T-cell (primary cell): ENCODE results near the gene GTF3C5. TPM values are rescaled to one million over a fixed set of nuclear protein-coding genes. Genes with fewer than 3 reads are reported as not detected.

Experiments
- ATAC-seq, 4 experiments: fragments of 200-7000 bp in 3 of 4; fragments of 150-1000 bp in 1 of 4; cut with Tn5 transposase; replicated peaks in 1 of 4; 1 replicate in 3 of 4; 2 replicates in 1 of 4; pipeline ENCODE4 v1.10.0; 2021; ENCODE audit warnings: moderate library complexity in 3 of 4, mild to moderate bottlenecking in 2 of 4, moderate number of reproducible peaks in 1 of 4
- CTCF ChIA-PET, 2 donors: fragments of 300-600 bp; sonication (Branson Sonifier 250); formaldehyde crosslinking; loops; one replicate each; lab custom pipeline; 2022; ENCODE audit warnings: antibody characterized with exemption in 2 of 2; lab: Charles Lee
- POLR2A ChIA-PET, 2 donors: fragments of 300-600 bp; sonication (Branson Sonifier 250); formaldehyde crosslinking; loops; one replicate each; lab custom pipeline; 2022; ENCODE audit warnings: antibody characterized with exemption in 2 of 2; lab: Charles Lee
- DNase-seq, 35 experiments: peaks; one replicate each; pipeline versions ENCODE4 v3.0.0 to v3.0.0-alpha.2; 2013 to 2023
- H3K27ac ChIP-seq: one replicate; pipeline ENCODE4 v1.5.1; 2013; ENCODE audit warnings: low read length
- H3K27me3 ChIP-seq, 2 experiments: replicated peaks in 1 of 2; 1 replicate in 1 of 2; 2 replicates in 1 of 2; pipeline versions ENCODE4 v1.6.1 to v1.7.0; 2013; ENCODE audit warnings: low read length in 1 of 2, mixed read lengths in 1 of 2; ENCODE audit not compliant: control insufficient read depth in 2 of 2, insufficient read depth in 2 of 2; ENCODE audit errors: extremely low read depth in 1 of 2
- H3K36me3 ChIP-seq, 2 donors: 1 replicate in 1 of 2; 2 replicates in 1 of 2; pipeline versions ENCODE4 v1.6.1 to v1.7.0; 2013; ENCODE audit warnings: low read length in 1 of 2; ENCODE audit not compliant: control insufficient read depth in 2 of 2, insufficient read depth in 1 of 2; ENCODE audit errors: extremely low read depth in 1 of 2
- H3K4me1 ChIP-seq, 2 experiments: 1 replicate in 1 of 2; 2 replicates in 1 of 2; pipeline versions ENCODE4 v1.6.1 to v1.7.0; 2013; ENCODE audit warnings: low read length in 2 of 2, mixed read lengths in 1 of 2; ENCODE audit not compliant: insufficient read depth in 2 of 2, control insufficient read depth in 1 of 2; ENCODE audit errors: extremely low read depth in 1 of 2
- H3K4me3 ChIP-seq, 2 donors: 1 replicate in 1 of 2; 2 replicates in 1 of 2; pipeline versions ENCODE4 v1.5.1 to v1.7.0; 2013; ENCODE audit warnings: mild to moderate bottlenecking in 2 of 2, low read length in 1 of 2, moderate library complexity in 1 of 2; ENCODE audit not compliant: control insufficient read depth in 1 of 2; ENCODE audit errors: extremely low read depth in 1 of 2
- H3K9me3 ChIP-seq: 2 replicates; pipeline ENCODE4 v1.7.0; 2013
- H3K27ac Mint-ChIP-seq, 2 donors: one replicate each; pipeline ENCODE4 v1.8.0; 2020 to 2021; ENCODE audit warnings: mild to moderate bottlenecking in 2 of 2, mixed read lengths in 2 of 2
- H3K27me3 Mint-ChIP-seq, 2 donors: one replicate each; pipeline ENCODE4 v1.8.0; 2021 to 2022; ENCODE audit warnings: mixed read lengths in 2 of 2
- H3K36me3 Mint-ChIP-seq: one replicate; pipeline ENCODE4 v1.8.0; 2021; ENCODE audit warnings: mixed read lengths
- H3K4me1 Mint-ChIP-seq, 3 donors: one replicate each; pipeline ENCODE4 v1.8.0; 2020 to 2022; ENCODE audit warnings: mixed read lengths in 3 of 3, mild to moderate bottlenecking in 1 of 3
- H3K4me3 Mint-ChIP-seq, 3 donors: one replicate each; pipeline ENCODE4 v1.8.0; 2020 to 2022; ENCODE audit warnings: mild to moderate bottlenecking in 3 of 3, mixed read lengths in 3 of 3, moderate library complexity in 3 of 3
- H3K9me3 Mint-ChIP-seq, 3 donors: one replicate each; pipeline ENCODE4 v1.8.0; 2020 to 2022; ENCODE audit warnings: mixed read lengths in 3 of 3
- WGBS: methylation state at CpG from one replicate; pipeline ENCODE4 v1.1.5; 2013; ENCODE audit warnings: missing lambda C conversion rate; ENCODE audit not compliant: insufficient coverage; 5-methylcytosine and 5-hydroxymethylcytosine counted together
- total RNA-seq, 35 experiments: library from RNA in 6 of 35; stranded (reverse) in 6 of 35; fragments of 120-200 nt in 1 of 35; gene quantifications; one replicate each; pipeline versions ENCODE4 v1.2.1 to v1.2.4 and lab custom pipeline; 2013 to 2026

The GTF3C5 gene
- total RNA-seq, 5 donors from 2014 or later (not counting 1 experiment from before 2014, with no cell fraction given) = 46.6 to 91.2 (median 80.0) TPM

DNA sequence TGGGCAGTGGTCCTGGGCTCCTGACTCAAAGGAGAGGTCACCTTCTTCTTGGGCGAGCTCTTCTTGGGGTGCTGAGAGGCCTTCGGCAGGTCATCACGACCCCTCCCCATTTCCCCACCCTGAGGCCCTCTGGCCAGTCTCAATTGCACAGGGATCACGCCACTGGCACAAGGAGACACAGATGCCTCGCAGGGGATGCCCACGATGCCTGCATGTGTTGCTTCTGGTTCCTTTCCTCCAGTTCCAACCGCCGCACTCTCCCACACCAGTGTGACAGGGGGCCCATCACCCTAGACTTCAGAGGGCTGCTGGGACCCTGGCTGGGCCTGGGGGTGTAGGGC, 32.3 kb downstream of the GTF3C5 start:
- H3K27me3 Mint-ChIP-seq = no peaks in the 10 kb centered on the region
- ATAC-seq (no peak), DNase-seq (no peak)
- no peaks in the 10 kb centered on the region for H3K9me3 ChIP-seq
- H3K36me3 Mint-ChIP-seq = peaks cover under 1% of the 10 kb centered on the region
- peaks cover 23 to 29% of the 10 kb centered on the region in 2 experiments for H3K4me1 ChIP-seq
- no peak overlapping the region for H3K27ac Mint-ChIP-seq
- no peak overlapping the region for H3K4me3 Mint-ChIP-seq
- H3K9me3 Mint-ChIP-seq = no peaks in the 10 kb centered on the region
- peaks cover 23 to 31% (median 27%) of the 10 kb centered on the region in 3 donors for H3K4me1 Mint-ChIP-seq
- H3K4me3 ChIP-seq = no peak overlapping the region
- H3K27me3 ChIP-seq = no peaks in the 10 kb centered on the region
- POLR2A ChIA-PET = interaction anchor here in 1 of 2 donors (0.5 kb wide), 1 partner anchor 958 kb away, joined by 3 read pairs; no protein-coding TSS in a partner anchor
- H3K36me3 ChIP-seq = peaks cover under 1 to 4% of the 10 kb centered on the region in 2 donors
- no peak overlapping the region for H3K27ac ChIP-seq
- 80% methylated on average over 7 of the region's 8 CpGs for WGBS
- CTCF ChIA-PET = no interaction called here

DNA sequence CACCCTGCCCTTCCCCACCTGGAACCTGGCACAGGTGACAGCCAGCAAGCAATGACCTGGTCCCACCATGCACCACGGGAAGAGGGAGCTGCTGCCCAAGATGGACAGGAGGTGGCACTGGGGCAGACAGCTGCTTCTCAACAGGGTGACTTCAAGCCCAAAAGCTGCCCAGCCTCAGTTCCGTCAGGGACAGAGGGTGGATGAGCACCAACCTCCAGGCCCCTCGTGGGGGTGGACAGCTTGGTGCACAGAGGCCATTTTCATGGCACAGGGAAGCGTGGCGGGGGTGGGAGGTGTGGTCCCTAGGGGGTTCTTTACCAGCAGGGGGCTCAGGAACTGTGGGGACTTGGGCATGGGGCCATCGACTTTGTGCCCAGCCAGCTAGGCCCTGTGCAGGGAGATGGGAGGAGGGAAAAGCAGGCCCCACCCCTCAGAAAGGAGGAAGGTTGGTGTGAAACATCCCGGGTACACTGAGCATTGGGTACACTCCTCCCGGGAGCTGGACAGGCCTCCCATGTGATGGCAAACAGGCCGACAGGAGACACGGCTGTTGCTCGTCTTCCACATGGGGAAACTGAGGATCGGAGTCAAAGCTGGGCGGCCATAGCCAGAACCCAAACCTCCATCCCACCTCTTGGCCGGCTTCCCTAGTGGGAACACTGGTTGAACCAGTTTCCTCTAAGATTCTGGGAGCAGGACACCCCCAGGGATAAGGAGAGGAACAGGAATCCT, 32.9 kb downstream of the GTF3C5 start:
- H3K27ac Mint-ChIP-seq = no peak overlapping the region

DNA sequence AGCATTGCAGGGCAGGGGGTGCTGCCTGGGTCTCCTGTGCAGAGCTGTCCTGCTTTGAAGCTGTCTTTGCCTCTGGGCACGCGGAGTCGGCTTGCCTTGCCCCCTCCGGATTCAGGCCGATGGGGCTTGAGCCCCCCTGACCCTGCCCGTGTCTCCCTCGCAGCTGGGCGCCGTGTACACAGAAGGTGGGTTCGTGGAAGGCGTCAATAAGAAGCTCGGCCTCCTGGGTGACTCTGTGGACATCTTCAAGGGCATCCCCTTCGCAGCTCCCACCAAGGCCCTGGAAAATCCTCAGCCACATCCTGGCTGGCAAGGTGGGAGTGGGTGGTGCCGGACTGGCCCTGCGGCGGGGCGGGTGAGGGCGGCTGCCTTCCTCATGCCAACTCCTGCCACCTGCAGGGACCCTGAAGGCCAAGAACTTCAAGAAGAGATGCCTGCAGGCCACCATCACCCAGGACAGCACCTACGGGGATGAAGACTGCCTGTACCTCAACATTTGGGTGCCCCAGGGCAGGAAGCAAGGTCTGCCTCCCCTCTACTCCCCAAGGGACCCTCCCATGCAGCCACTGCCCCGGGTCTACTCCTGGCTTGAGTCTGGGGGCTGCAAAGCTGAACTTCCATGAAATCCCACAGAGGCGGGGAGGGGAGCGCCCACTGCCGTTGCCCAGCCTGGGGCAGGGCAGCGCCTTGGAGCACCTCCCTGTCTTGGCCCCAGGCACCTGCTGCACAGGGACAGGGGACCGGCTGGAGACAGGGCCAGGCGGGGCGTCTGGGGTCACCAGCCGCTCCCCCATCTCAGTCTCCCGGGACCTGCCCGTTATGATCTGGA, 33.7 kb downstream of the GTF3C5 start:
- CTCF ChIA-PET = no interaction called here
- POLR2A ChIA-PET = interaction anchor here in 1 of 2 donors (0.6 kb wide), 1 partner anchor 12 kb away, joined by 3 read pairs; no protein-coding TSS in a partner anchor
- no peak overlapping the region for H3K27ac Mint-ChIP-seq

More for the DNA sequence above, 32.9 kb downstream of the GTF3C5 start:
- H3K4me1 ChIP-seq = peaks cover 18 to 24% of the 10 kb centered on the region in 2 experiments
- Mint-ChIP-seq H3K4me3 (no peak overlapping the region), H3K36me3 (no peaks in the 10 kb centered on the region), H3K27me3 (no peaks in the 10 kb centered on the region), H3K9me3 (no peaks in the 10 kb centered on the region), H3K4me1 (peaks cover 18 to 25% (median 22%) of the 10 kb centered on the region in 3 donors)
- POLR2A ChIA-PET = interaction anchor here (0.5 to 0.6 kb wide), 2 partner anchors 13 to 958 kb away, joined by 3 read pairs; no protein-coding TSS in a partner anchor
- DNase-seq (no peak), ATAC-seq (no peak)
- no peak overlapping the region for H3K27ac ChIP-seq
- no peaks in the 10 kb centered on the region for H3K9me3 ChIP-seq
- CTCF ChIA-PET = no interaction called here
- no peaks in the 10 kb centered on the region for H3K27me3 ChIP-seq
- H3K36me3 ChIP-seq = peaks cover 0 to 4% of the 10 kb centered on the region in 2 donors
- H3K4me3 ChIP-seq = no peak overlapping the region
- WGBS = 94% methylated on average over 12 of the region's 14 CpGs

DNA sequence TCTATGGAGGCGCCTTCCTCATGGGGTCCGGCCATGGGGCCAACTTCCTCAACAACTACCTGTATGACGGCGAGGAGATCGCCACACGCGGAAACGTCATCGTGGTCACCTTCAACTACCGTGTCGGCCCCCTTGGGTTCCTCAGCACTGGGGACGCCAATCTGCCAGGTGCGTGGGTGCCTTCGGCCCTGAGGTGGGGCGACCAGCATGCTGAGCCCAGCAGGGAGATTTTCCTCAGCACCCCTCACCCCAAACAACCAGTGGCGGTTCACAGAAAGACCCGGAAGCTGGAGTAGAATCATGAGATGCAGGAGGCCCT, 34.2 kb downstream of the GTF3C5 start:
- Mint-ChIP-seq H3K27me3 (no peaks in the 10 kb centered on the region), H3K4me1 (peaks cover 4 to 12% (median 8%) of the 10 kb centered on the region in 3 donors), H3K27ac (no peak overlapping the region), H3K4me3 (no peak overlapping the region), H3K36me3 (no peaks in the 10 kb centered on the region), H3K9me3 (no peaks in the 10 kb centered on the region)
- Histone ChIP-seq H3K36me3 (peaks cover 0 to 4% of the 10 kb centered on the region in 2 donors), H3K9me3 (no peaks in the 10 kb centered on the region), H3K27me3 (no peaks in the 10 kb centered on the region), H3K4me3 (no peak overlapping the region), H3K4me1 (peaks cover 8 to 10% of the 10 kb centered on the region in 2 experiments), H3K27ac (no peak overlapping the region)
- ATAC-seq (no peak), DNase-seq (no peak)
- WGBS = 100% methylated on average over 2 of the region's 17 CpGs
- POLR2A ChIA-PET = no interaction called here
- CTCF ChIA-PET = no interaction called here

More for the DNA sequence above, 33.7 kb downstream of the GTF3C5 start:
- H3K4me3 ChIP-seq = no peak overlapping the region
- H3K4me3 Mint-ChIP-seq = no peak overlapping the region
- no peak for ATAC-seq
- H3K36me3 Mint-ChIP-seq = no peaks in the 10 kb centered on the region
- peaks cover 10 to 16% of the 10 kb centered on the region in 2 experiments for H3K4me1 ChIP-seq
- WGBS = 95% methylated on average over 21 of the region's 30 CpGs
- no peaks in the 10 kb centered on the region for H3K27me3 ChIP-seq
- peaks cover 10 to 17% (median 14%) of the 10 kb centered on the region in 3 donors for H3K4me1 Mint-ChIP-seq
- DNase-seq = no peak
- no peaks in the 10 kb centered on the region for H3K9me3 Mint-ChIP-seq
- H3K27ac ChIP-seq = no peak overlapping the region
- no peaks in the 10 kb centered on the region for H3K27me3 Mint-ChIP-seq
- peaks cover 0 to 4% of the 10 kb centered on the region in 2 donors for H3K36me3 ChIP-seq
- no peaks in the 10 kb centered on the region for H3K9me3 ChIP-seq

DNA sequence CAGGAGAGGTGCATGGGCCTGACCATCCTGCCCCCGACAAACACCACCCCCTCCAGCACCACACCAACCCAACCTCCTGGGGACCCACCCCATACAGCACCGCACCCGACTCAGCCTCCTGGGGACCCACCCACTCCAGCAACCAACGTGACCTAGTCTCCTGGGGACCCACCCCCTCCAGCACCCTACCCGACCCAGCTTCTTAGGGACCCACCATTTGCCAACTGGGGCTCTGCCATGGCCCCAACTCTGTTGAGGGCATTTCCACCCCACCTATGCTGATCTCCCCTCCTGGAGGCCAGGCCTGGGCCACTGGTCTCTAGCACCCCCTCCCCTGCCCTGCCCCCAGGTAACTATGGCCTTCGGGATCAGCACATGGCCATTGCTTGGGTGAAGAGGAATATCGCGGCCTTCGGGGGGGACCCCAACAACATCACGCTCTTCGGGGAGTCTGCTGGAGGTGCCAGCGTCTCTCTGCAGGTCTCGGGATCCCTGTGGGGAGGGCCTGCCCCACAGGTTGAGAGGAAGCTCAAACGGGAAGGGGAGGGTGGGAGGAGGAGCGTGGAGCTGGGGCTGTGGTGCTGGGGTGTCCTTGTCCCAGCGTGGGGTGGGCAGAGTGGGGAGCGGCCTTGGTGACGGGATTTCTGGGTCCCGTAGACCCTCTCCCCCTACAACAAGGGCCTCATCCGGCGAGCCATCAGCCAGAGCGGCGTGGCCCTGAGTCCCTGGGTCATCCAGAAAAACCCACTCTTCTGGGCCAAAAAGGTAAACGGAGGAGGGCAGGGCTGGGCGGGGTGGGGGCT, 35.6 kb downstream of the GTF3C5 start:
- Mint-ChIP-seq H3K27me3 (no peaks in the 10 kb centered on the region), H3K4me1 (peaks cover 0 to 5% (median 1%) of the 10 kb centered on the region in 3 donors), H3K4me3 (no peak overlapping the region), H3K9me3 (no peaks in the 10 kb centered on the region), H3K27ac (no peak overlapping the region), H3K36me3 (no peaks in the 10 kb centered on the region)
- H3K27me3 ChIP-seq = no peaks in the 10 kb centered on the region
- DNase-seq = no peak
- H3K4me1 ChIP-seq = peaks cover 1 to 3% of the 10 kb centered on the region in 2 experiments
- no peak for ATAC-seq
- CTCF ChIA-PET = no interaction called here
- no peak overlapping the region for H3K27ac ChIP-seq
- WGBS = 91% methylated on average over 18 of the region's 25 CpGs
- POLR2A ChIA-PET = interaction anchor here in 1 of 2 donors (0.6 kb wide), 1 partner anchor 14 kb away, joined by 3 read pairs; no protein-coding TSS in a partner anchor
- H3K36me3 ChIP-seq = peaks cover 0 to 4% of the 10 kb centered on the region in 2 donors
- H3K4me3 ChIP-seq = no peak overlapping the region
- no peaks in the 10 kb centered on the region for H3K9me3 ChIP-seq

DNA sequence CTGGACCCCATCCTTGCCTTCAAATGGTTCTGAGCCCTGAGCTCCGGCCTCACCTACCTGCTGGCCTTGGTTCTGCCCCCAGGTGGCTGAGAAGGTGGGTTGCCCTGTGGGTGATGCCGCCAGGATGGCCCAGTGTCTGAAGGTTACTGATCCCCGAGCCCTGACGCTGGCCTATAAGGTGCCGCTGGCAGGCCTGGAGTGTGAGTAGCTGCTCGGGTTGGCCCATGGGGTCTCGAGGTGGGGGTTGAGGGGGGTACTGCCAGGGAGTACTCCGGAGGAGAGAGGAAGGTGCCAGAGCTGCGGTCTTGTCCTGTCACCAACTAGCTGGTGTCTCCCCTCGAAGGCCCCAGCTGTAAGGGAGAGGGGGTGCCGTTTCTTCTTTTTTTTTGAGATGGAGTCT, 36.2 kb downstream of the GTF3C5 start:
- H3K27ac ChIP-seq = no peak overlapping the region
- H3K36me3 Mint-ChIP-seq = no peaks in the 10 kb centered on the region
- H3K27me3 Mint-ChIP-seq = no peaks in the 10 kb centered on the region
- ATAC-seq (no peak), DNase-seq (no peak)
- 86% methylated on average over 6 of the region's 11 CpGs for WGBS
- no peak overlapping the region for H3K4me3 Mint-ChIP-seq
- ChIA-PET CTCF (no interaction called here), POLR2A (no interaction called here)
- H3K36me3 ChIP-seq = peaks cover 0 to 4% of the 10 kb centered on the region in 2 donors
- H3K9me3 ChIP-seq = no peaks in the 10 kb centered on the region
- H3K4me3 ChIP-seq = no peak overlapping the region
- peaks cover 0 to 2% of the 10 kb centered on the region in 2 experiments for H3K4me1 ChIP-seq
- no peak overlapping the region for H3K27ac Mint-ChIP-seq
- no peaks in the 10 kb centered on the region for H3K9me3 Mint-ChIP-seq
- peaks cover 0 to 5% (median 1%) of the 10 kb centered on the region in 3 donors for H3K4me1 Mint-ChIP-seq
- no peaks in the 10 kb centered on the region for H3K27me3 ChIP-seq
